Measurements from ENCODE around the gene EI24. TPM values are rescaled to one million over a fixed set of nuclear protein-coding genes. Genes with fewer than 3 reads are reported as not detected.

The EI24 gene
- total and polyA plus RNA-seq, 2 donors (not counting 1 experiment from before 2014, with no cell fraction given) = 12.9 to 21.9 TPM

GRCh38 chr11:125542709-125543108 is 26.6 kb upstream of the EI24 start:
- Histone ChIP-seq H3K9ac (ENCODE audit: low read length) (no peak overlapping the region), H3K9me3 (ENCODE audit: control extremely low read depth in 1 of 3, control insufficient read depth in 2 of 3, insufficient read depth in 1 of 3, low read length in 2 of 3) (peaks cover 0 to 4% (median 0%) of the 10 kb centered on the region in 3 donors), H3K36me3 (replicated peaks in 1 of 2; ENCODE audit: control extremely low read depth in 1 of 2, control insufficient read depth in 1 of 2, extremely low read depth in 1 of 2, insufficient read depth in 2 of 2, low read length in 1 of 2) (no peaks in the 10 kb centered on the region), H3K79me2 (ENCODE audit: control insufficient read depth, insufficient read depth, low read length) (no peaks in the 10 kb centered on the region), H3K4me2 (replicated peaks; ENCODE audit: low read depth, low read length, poor library complexity, severe bottlenecking) (no peak overlapping the region), H2AFZ (ENCODE audit: insufficient read depth, low read depth, low read length, poor library complexity, severe bottlenecking) (no peak overlapping the region), H3K27ac (ENCODE audit: low read length in 2 of 2) (no peak overlapping the region), H4K20me1 (ENCODE audit: control insufficient read depth, insufficient read depth, low read length, poor library complexity, severe bottlenecking) (no peaks in the 10 kb centered on the region), H3K4me1 (ENCODE audit: control insufficient read depth in 2 of 2, insufficient read depth in 2 of 2, low read length in 2 of 2) (no peaks in the 10 kb centered on the region), H3K4me3 (ENCODE audit: control extremely low read depth in 1 of 5, extremely low read depth in 1 of 5, insufficient read depth in 1 of 5, low read depth in 2 of 5, low read length in 4 of 5) (no peak overlapping the region), H3K27me3 (replicated peaks in 1 of 4; ENCODE audit: control extremely low read depth in 1 of 4, control insufficient read depth in 3 of 4, insufficient read depth in 4 of 4, low read length in 3 of 4) (no peaks in the 10 kb centered on the region)
- POLR2A ChIA-PET = no interaction called here
- H3K27ac Mint-ChIP-seq = no peak overlapping the region
- H3K4me1 Mint-ChIP-seq = no peaks in the 10 kb centered on the region
- H3K4me3 Mint-ChIP-seq = no peak overlapping the region
- H3K9me3 Mint-ChIP-seq (ENCODE audit: insufficient read depth) = peaks cover 8% of the 10 kb centered on the region
- DNase-seq (no peak), ATAC-seq (ENCODE audit: low read depth) (no peak)
- no peak for TF ChIP-seq EZH2 (IDR thresholded peaks at IDR 0.05; ENCODE audit: borderline replicate concordance, insufficient read depth, low read depth, low read length, poor library complexity, severe bottlenecking)
- TF ChIP-seq CTCF (IDR thresholded peaks at IDR 0.05) = no peak
- intact Hi-C loops (cut with micrococcal nuclease) = no loop called here
- CTCF ChIA-PET = no interaction called here
- no peaks in the 10 kb centered on the region for H3K27me3 Mint-ChIP-seq

GRCh38 chr11:125550780-125551179 is 18.5 kb upstream of the EI24 start:
- no peak overlapping the region for H3K4me2 ChIP-seq (replicated peaks; ENCODE audit: low read depth, low read length, poor library complexity, severe bottlenecking)
- CTCF ChIA-PET = no interaction called here
- POLR2A ChIA-PET = no interaction called here

More at GRCh38 chr11:125550780-125551179, 18.5 kb upstream of the EI24 start:
- H3K4me3 ChIP-seq (ENCODE audit: control extremely low read depth in 1 of 5, extremely low read depth in 1 of 5, insufficient read depth in 1 of 5, low read depth in 2 of 5, low read length in 4 of 5) = no peak overlapping the region
- DNase-seq (no peak), ATAC-seq (ENCODE audit: low read depth) (no peak)
- no peak for TF ChIP-seq CTCF (IDR thresholded peaks at IDR 0.05)
- TF ChIP-seq EZH2 (IDR thresholded peaks at IDR 0.05; ENCODE audit: borderline replicate concordance, insufficient read depth, low read depth, low read length, poor library complexity, severe bottlenecking) = no peak
- no peaks in the 10 kb centered on the region for H3K27me3 Mint-ChIP-seq
- WGBS (ENCODE audit: insufficient coverage) = no CpG with 5 or more reads among the region's 1 CpG
- H3K4me1 ChIP-seq (ENCODE audit: control insufficient read depth in 2 of 2, insufficient read depth in 2 of 2, low read length in 2 of 2) = no peaks in the 10 kb centered on the region
- no peaks in the 10 kb centered on the region for H4K20me1 ChIP-seq (ENCODE audit: control insufficient read depth, insufficient read depth, low read length, poor library complexity, severe bottlenecking)
- H3K27me3 ChIP-seq (replicated peaks in 1 of 4; ENCODE audit: control extremely low read depth in 1 of 4, control insufficient read depth in 3 of 4, insufficient read depth in 4 of 4, low read length in 3 of 4) = peaks cover 0 to 2% (median 0%) of the 10 kb centered on the region in 4 experiments
- no peak overlapping the region for H3K4me3 Mint-ChIP-seq
- H3K4me1 Mint-ChIP-seq = no peaks in the 10 kb centered on the region
- no peak overlapping the region for H2AFZ ChIP-seq (ENCODE audit: insufficient read depth, low read depth, low read length, poor library complexity, severe bottlenecking)
- no peak overlapping the region for H3K27ac ChIP-seq (ENCODE audit: low read length in 2 of 2)
- intact Hi-C loops (cut with micrococcal nuclease) = no loop called here
- H3K9me3 Mint-ChIP-seq (ENCODE audit: insufficient read depth) = peaks cover 20% of the 10 kb centered on the region
- no peaks in the 10 kb centered on the region for H3K79me2 ChIP-seq (ENCODE audit: control insufficient read depth, insufficient read depth, low read length)
- H3K9ac ChIP-seq (ENCODE audit: low read length) = no peak overlapping the region
- H3K36me3 ChIP-seq (replicated peaks in 1 of 2; ENCODE audit: control extremely low read depth in 1 of 2, control insufficient read depth in 1 of 2, extremely low read depth in 1 of 2, insufficient read depth in 2 of 2, low read length in 1 of 2) = no peaks in the 10 kb centered on the region
- H3K9me3 ChIP-seq (ENCODE audit: control extremely low read depth in 1 of 3, control insufficient read depth in 2 of 3, insufficient read depth in 1 of 3, low read length in 2 of 3) = peaks cover 3 to 36% (median 33%) of the 10 kb centered on the region in 3 donors
- no peak overlapping the region for H3K27ac Mint-ChIP-seq
